Brain pericyte (primary cell): Measurements from ENCODE around the gene GSK3A.

Source experiments
- DNase-seq: peaks from one replicate; pipeline ENCODE4 v3.0.0-alpha.2; 2012; ENCODE audit warnings: low read depth, low spot score

The GSK3A gene

DNA sequence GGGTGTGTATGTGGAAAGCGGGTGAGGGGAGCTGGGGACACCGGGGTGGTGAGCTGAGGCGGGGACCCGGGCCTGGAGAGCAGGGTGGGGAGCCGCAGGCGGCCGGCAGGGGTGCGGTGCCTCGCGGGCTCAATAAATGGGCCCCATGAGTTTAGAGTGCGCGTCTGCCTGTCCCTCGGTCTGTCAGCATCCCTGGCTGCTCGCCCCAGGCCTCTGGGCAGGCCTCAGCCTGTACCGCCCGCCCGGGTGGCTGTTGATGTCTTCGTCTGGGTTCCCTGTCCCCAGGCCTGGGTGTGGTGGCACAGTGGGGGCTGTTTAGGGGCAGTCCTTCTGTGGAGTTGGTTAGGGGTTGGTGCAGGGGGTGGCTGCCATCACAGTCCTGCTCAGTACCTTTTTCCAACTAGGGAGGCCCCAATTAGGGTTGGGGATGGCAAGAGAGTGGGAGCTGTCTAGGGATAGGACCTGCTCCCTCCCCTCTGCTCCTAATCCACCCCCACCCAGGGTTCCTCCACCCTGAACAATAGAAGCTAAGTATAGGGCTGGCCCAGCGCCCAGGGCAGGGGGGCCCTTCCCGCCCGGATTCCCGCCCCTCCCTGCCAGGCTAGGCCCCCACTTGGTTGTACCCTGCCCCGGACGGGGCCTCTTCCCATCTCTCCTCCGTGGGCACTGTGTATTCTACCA lies 38.9 kb upstream of the GSK3A start:
- no peak for DNase-seq

DNA sequence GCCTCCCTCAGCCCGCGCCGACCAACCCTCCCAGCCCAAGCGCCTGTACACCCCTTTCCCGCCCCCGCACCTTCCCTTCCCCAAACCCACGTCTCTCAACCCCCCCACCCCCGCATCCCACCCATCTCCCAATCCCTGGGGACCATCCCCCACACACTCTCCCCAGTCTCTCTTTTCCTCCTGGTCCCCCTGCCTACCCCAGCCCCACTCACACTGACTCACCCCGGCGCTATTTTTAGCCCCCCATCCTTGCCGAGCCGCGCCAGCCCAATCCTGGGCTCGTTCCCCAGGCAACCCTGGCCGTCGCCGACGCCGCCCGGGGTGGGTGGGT lies 38.4 kb upstream of the GSK3A start:
- no peak for DNase-seq

DNA sequence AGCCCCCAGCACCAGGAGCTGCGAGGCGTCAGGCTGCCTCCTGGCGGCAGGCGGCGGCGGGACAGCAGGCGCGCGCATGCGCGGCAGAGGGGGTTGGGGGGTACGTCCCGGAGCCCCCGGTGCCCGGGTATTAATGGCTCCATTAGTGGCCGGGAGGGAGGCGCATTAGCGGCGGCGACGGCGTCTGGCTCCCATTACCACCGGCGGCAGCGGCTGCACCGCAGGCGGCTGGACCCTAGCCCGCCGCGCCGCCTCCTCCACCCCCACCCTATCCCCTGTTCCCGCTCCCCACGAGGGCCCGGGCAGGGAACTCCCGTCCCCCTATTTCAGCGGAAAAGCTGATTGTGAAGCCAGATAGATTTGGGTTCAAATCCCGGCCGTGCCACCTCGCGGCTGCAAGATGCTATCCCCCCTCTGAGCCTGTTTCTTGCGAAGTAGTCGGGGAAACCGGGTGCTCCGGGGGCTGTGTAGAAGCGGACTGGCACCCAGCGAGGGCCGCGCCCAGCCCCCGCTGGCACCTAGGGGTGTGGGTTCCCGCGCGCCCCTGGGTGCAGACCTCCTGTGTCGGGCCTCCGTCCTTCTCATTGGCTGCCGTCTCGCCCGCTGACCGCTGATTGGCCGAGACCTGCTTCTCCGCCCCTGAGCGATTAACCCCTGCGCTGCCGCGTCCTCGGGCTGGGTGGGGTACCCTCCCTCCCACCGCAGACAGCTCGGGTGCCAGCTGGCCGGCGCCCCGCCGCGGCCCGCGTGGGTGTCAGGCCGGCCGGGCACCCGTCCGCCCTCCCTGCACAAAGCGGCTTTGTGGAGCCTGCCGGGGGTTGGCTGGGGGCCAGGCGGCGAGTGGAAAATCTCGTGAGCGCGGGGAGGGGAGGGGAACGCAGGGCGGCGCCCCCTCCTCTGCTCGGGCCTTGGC lies 37.8 kb upstream of the GSK3A start:
- no peak for DNase-seq

DNA sequence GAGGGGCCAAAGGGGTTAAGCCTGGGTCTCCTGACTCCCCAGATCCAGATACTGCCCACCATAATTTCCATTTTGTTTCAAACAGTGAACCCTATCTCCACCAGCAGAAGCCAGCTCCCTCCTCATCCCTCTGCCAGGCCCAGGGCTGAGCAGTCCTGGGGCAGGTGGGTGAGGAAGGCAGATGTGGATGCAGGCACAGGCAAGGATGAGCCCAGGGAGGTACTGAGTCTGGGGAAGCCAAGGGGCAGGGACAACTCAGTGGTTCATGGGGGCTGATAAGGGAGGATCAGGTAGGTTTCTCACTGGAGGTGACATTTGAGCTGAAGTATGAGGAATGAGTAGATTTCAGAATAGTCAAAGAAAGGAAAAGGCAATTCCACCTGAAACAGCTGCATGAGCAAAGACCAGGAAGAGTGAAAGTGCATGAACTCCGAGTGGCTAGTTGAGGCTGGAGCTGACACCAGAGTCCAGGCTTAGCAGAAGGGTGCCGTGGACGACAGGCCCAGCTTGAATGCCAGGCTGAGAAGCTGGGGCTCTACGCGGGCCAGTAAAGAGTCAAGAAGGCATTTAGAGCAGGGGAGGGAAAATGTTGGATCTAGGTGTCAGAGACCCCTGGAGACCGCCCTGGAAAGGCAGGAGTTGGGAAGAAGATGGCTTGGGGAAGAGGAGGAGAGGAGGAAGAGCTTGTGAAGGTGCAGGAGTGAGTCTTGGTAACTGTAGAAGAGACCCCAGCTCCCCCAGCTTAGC lies 36.9 kb upstream of the GSK3A start:
- no peak for DNase-seq

DNA sequence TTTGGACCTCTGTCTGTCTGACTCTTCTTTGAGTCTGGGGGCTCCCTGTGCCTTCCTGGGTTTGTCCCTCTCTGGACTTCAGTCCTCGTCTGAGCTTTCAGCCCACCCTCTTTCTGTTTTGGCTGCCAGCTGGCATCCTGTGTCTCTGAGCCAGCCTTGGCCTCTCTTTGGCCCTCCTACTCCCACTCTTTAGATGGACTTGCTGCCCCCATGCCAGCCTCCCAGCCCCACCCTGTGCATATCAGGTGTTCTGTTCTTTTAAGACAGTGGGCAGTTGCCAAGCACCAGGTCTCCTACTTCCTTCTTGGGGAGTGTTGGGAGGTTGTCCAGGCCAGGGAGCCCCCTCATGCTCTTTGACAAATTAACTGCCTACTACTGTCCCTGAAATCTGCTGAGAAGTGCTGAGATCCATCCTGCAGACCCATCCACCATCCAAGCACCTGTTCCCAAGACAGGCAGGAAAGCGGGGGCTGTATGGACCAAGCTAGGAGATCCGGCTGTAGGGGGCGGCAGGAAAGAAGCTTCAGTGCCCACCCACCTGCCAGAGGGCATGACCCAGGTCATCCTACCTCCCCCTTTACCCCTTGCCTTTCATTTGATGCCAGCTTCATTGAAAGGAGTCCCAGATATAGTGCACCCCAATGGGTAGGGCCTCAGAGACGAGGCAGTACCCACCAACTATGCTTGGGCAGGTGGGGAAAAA lies 36.2 kb upstream of the GSK3A start:
- DNase-seq = no peak

DNA sequence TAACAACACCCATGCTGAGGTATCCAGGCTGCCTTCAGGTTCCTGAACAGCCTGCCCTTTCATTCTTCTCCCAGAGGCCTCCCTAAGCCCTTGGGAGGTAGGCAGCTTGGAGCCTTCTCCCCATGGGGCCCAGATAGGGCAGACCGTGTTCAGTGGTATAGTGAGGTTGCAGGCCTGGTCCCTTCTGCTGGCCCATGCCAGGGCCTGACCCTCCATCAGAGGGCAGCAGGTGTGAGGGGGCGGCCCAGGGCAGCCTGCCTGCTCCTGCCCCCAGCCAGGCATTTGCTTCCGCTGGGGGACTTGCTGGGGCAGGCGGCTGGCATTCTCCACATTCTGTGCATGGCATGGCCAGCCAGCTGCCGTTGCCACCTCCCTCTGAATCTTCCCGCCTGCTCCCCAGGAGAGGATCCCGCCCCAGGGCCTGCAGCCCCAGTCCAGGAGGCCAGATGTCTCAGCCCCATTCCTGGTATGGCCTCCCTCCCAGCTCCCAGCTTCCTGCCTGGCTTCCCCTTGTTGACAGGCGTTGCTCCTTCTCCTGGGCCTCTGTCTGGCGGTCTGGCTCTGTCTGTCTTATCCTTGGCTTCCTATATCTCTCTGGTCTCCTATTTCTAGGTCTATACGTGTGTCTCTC lies 35.5 kb upstream of the GSK3A start:
- DNase-seq = no peak

DNA sequence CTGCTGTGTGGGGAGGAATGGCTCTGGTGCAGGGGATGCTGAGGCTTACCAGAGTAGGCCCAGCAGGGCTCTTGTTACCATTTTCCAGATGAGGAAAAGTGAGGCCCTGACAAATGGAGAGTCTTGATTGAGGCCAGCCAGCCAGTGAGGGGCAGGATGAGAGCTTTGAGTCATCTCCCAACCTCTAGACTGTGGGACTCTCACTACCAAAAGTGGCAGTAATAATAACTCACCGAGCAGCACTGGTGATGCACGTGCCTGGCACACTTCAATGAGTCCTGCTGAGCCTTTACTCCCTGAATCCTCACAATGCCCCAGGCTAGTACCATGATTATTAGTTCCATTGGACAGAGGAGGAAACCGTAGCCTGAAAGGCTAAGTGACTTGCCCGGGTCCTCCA lies 34.4 kb upstream of the GSK3A start:
- DNase-seq = no peak

DNA sequence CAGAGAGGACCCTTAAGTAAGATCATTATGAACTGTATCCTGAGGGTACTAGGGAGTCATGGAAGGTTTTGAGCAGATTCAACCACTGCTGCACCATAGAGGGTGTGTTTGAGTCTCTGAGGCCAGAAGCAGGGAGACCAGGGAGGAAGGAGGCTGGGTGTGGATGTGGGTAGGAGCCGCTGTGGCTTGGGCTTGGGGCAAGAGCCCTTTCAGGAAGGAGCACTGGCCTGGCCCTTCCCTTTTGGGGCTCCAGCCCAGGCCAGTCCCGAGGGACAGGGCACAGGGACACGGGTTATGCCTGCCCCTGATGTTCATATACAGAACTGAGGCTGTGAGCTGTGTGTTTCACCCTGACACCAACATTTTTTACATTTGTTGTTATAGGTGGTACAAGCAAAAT lies 33.9 kb upstream of the GSK3A start:
- DNase-seq = no peak

DNA sequence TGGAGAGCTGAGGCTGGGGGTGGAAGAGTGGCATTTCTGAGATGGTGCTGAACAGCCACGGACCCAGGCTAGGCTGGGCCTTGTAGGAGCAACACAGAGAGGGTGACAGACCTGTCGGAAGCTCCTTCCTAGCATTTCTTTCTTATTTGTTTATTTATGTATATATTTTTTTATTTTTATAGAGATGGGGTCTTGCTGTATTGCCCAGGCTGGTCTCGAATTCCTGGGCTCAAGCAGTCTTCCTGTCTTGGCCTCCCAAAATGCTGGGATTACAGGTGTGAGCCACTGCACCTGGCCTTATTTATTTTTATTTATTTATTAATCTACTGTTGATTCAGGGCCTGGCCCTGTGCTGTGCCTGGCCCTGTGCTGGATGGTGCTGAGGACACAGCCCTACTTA lies 33.1 kb upstream of the GSK3A start:
- DNase-seq = no peak

DNA sequence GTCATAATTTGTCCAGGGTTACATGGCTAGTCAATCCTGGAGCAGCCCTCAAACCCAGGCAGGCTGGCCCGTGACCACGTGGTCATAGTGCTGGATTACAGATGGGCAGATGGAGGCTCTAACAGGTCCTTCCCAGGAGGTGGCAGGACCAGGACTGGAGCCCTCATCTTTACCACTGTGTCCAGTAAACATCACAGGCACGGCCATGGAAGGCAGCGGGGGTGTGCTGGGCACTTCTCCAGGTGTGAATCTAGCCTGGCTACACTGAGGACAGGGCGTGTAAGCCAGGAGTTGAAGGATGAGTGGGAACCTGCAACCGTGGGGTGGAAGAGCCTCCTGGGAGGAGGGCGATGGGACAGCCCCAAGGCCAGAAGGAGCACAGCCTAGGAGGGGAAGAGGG lies 32.7 kb upstream of the GSK3A start:
- DNase-seq = no peak

DNA sequence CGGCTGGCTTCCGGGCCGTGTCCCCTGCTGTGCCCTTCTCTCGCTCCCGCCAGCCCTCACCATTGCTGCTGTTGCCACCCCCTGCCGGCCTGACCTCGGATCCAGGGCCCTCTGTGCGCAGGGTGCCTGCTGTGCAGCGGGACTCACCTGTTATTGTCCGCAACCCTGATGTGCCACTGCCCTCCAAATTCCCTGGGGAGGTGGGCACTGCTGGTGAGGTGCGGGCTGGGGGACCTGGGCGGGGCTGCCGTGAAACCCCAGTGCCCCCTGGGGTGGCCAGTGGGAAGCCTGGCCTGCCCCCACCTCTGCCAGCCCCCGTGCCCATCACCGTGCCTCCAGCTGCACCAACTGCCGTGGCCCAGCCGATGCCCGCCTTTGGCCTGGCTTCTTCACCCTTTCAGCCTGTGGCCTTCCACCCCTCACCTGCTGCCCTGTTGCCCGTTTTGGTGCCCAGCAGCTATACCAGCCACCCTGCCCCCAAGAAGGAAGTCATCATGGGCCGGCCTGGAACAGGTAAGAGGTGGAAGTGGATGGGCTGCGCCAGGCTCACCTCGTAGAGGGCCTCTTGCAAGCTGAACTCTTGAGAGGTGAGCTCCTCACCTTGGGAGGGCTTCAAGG lies 31.8 kb upstream of the GSK3A start:
- no peak for DNase-seq

DNA sequence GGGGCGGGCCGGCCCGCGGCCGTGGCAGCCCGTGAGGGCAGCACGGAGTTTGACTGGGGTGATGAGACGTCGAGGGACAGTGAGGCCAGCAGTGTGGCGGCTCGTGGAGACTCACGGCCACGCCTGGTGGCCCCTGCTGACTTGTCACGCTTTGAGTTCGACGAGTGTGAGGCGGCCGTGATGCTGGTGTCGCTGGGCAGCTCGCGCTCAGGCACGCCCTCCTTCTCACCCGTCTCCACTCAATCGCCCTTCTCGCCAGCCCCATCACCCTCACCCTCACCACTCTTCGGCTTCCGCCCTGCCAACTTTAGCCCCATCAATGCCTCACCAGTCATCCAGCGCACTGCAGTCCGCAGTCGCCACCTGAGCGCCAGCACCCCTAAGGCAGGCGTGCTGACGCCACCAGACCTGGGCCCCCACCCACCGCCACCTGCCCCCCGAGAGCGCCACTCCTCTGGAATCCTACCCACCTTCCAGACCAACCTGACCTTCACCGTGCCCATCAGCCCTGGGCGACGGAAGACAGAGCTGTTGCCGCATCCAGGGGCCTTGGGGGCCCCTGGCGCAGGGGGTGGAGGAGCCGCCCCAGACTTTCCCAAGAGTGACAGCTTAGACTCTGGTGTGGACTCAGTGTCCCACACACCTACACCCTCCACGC lies 31.1 kb upstream of the GSK3A start:
- DNase-seq = no peak

DNA sequence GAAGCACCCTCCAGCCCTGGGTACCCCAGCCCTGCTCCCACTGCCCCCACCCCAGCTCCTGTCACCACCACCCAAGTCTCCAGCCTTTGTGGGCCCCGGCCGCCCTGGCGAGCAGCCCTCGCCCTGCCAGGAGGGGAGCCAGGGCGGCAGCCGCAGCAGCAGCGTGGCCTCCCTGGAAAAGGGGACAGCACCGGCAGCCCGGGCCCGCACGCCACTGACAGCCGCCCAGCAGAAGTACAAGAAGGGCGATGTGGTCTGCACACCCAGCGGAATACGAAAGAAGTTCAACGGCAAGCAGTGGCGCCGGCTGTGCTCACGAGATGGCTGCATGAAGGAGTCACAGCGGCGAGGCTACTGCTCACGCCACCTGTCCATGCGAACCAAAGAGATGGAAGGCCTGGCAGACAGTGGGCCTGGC lies 30.6 kb upstream of the GSK3A start:
- no peak for DNase-seq

DNA sequence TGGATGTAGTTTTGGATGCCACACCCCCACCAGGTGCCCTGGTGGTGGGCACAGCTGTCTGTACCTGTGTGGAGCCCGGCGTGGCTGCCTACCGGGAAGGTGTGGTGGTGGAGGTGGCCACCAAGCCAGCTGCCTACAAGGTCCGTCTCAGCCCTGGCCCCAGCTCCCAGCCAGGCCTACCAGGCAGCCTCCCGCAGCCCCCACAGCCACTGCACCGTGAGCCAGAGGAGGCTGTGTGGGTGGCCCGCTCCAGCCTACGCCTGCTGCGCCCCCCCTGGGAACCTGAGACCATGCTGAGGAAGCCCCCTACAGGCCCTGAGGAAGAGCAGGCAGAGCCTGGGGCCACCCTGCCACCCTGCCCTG lies 30.1 kb upstream of the GSK3A start:
- DNase-seq = no peak

DNA sequence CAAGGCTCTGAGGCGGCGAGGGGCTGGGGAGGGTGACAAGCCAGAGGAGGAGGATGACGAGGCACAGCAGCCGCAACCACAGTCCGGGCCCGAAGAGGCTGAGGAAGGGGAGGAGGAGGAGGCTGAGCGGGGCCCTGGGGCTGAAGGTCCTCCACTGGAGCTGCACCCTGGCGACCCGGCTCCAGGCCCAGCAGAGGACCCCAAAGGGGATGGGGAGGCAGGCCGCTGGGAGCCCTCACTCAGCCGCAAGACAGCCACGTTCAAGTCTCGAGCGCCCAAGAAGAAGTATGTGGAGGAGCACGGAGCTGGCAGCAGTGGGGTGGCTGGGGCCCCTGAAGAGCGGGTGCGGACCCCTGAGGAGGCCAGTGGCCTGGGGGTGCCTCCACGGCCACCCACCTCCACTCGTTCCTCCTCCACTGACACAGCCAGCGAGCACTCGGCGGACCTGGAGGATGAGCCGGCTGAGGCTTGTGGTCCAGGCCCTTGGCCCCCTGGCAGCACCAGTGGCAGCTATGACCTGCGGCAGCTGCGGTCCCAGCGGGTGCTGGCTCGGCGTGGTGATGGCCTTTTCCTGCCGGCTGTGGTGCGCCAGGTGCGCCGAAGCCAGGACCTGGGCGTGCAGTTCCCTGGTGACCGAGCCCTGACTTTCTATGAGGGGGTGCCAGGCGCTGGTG lies 29.6 kb upstream of the GSK3A start:
- DNase-seq = no peak

DNA sequence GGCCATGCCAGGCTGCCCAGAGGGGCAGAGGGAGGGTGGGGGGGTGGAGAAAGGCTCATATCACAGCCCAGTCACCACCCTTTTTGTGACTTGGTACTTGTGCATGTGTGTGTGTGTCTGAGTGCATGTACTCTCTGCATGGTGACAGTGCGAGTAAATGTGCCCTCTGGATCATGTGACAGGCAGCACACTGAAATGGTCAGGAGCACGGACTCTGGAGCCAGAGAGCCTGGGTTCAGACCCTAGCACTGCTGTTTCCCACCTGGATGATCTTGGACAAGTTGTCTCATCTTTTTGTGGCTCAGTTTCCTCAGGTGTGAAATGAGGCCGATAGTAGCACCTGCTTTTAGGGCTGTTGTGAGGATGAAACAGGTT lies 28.6 kb upstream of the GSK3A start:
- no peak for DNase-seq

DNA sequence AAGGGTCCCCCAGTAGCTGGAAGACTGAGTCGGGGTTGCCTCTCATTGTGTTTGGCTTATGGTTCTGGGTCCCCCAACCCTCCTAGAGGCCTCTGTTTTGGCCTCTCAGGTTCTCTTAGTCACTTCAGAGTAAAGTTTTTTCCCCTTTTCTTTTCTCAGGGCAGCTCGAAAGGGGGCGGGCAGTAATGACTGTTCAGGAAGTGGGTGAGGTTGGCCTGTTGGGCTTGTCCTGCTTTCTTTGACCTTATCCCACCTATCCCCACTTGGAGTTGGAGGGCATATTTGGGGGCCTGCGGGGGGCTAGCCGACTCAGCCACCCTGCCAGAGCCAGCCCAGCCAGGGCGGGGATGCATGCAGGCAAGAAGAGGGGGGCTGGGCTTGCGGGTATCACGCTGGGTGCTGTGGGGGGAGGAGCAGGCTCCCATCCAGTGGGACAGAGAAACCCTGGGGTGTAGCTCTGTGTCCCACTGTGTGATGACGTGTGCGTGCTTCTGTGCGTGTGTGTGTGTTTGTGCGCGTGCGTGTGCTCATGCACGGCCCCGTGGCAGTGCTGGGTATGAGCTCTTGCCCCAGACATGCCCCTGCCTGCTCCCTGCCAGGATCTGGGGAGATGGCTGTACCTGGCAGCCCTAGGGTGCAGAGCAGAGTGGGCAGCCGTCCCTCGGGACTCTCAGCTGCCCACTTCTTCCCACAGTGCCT lies 28.1 kb upstream of the GSK3A start:
- no peak for DNase-seq

DNA sequence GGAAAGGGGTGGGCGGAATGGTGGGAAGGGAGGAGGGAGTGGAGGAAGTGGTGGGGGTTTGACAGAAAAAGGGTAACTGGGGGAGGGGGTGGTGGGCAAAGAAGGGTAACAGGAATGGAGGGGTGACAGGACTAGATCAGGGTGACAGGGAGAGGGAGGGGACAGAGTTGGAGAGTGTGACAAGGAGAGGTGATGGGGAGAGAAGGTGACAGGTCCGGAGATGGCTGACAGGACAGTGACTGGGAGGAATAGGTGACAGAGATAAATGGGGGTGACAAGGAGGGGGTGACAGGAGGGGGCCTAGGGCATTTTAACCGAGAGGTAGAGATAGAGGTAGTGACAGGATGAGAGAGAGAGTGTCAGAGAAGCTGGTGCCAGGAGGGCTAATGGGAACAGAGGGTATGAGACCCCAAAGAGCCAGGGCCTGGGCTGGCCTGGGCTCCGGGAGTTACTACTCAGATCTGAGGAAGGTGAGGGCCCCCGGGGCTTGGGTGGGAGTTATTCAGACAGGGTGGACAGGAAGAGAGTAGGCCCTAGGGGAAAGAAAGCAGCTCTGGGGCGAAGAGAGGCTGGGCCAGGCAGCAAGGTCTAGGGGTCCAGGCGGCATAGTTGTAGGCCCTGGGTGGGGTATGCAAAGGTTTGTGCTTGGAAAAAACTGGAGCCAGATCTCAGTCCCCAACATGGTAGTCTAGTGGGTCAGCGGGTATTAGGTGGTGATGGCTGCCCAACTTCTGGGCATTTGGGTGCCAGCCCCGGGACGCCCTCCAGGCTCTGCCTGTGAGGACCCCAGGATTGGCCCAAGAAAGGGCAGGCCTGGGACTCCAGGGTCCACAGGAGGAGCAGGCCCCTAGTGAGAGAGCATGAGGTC lies 27.3 kb upstream of the GSK3A start:
- no peak for DNase-seq
